PFSK-1 (cell line): ENCODE measurements around the gene MARK3.

Source experiments
- FOXP2 ChIP-seq: optimal IDR thresholded peaks from 2 replicates; pipeline ENCODE3; 2011; ENCODE audit warnings: borderline replicate concordance, control low read depth, inconsistent platforms; ENCODE audit not compliant: insufficient read depth; ENCODE audit errors: extremely low read length, extremely low read depth
- POLR2AphosphoS5 ChIP-seq: IDR thresholded peaks from 2 replicates; pipeline ENCODE4 v1.6.1; 2012; ENCODE audit warnings: low read depth, mild to moderate bottlenecking, control low read depth, low read length, moderate library complexity
- REST ChIP-seq, 2 experiments: IDR thresholded peaks; 2 replicates each; pipeline versions ENCODE4 v1.6.1 to v1.8.0; 2011 to 2012; ENCODE audit warnings: low read depth in 2 of 2, low read length in 2 of 2, control low read depth in 1 of 2, inconsistent platforms in 1 of 2, mild to moderate bottlenecking in 1 of 2, moderate library complexity in 1 of 2; ENCODE audit not compliant: insufficient read depth in 1 of 2
- SIN3A ChIP-seq: IDR thresholded peaks from 2 replicates; pipeline ENCODE4 v1.6.1; 2012; ENCODE audit warnings: mild to moderate bottlenecking, low read length, moderate library complexity, borderline replicate concordance; ENCODE audit not compliant: insufficient read depth
- TAF1 ChIP-seq: IDR thresholded peaks from 2 replicates; pipeline ENCODE4 v1.6.1; 2012; ENCODE audit warnings: low read length, control low read depth, borderline replicate concordance; ENCODE audit not compliant: insufficient read depth

MARK3 gene

GRCh38 chr14:103377522-103378037 lies 7.6 kb upstream of the MARK3 start:
- TF ChIP-seq POLR2AphosphoS5 = no peak
- no peak for TF ChIP-seq FOXP2
- no peak for TF ChIP-seq REST (IDR thresholded peaks at IDR 0.05; ENCODE audit: insufficient read depth in 1 of 2, low read depth in 2 of 2, low read length in 2 of 2)
- TF ChIP-seq SIN3A = no peak
- TF ChIP-seq TAF1 = no peak

GRCh38 chr14:103378038-103378854 lies 7.0 kb upstream of the MARK3 start:
- TF ChIP-seq REST (IDR thresholded peaks at IDR 0.05; ENCODE audit: insufficient read depth in 1 of 2, low read depth in 2 of 2, low read length in 2 of 2) (no peak), POLR2AphosphoS5 (no peak), FOXP2 (no peak), TAF1 (no peak), SIN3A (no peak)

GRCh38 chr14:103380719-103381377 lies 4.4 kb upstream of the MARK3 start:
- TF ChIP-seq TAF1 = no peak
- TF ChIP-seq REST (IDR thresholded peaks at IDR 0.05; ENCODE audit: insufficient read depth in 1 of 2, low read depth in 2 of 2, low read length in 2 of 2) = no peak
- no peak for TF ChIP-seq SIN3A
- no peak for TF ChIP-seq POLR2AphosphoS5
- TF ChIP-seq FOXP2 = no peak

- TF ChIP-seq SIN3A (no peak), FOXP2 (no peak), REST (IDR thresholded peaks at IDR 0.05; ENCODE audit: insufficient read depth in 1 of 2, low read depth in 2 of 2, low read length in 2 of 2) (no peak), TAF1 (no peak), POLR2AphosphoS5 (no peak)
Observed at GRCh38 chr14:103382376-103382775, 2.8 kb upstream of the MARK3 start.
